Glutamatergic neuron (in vitro differentiated cells): ENCODE results near the gene SLC48A1. TPM values are rescaled to one million over a fixed set of nuclear protein-coding genes. Genes with fewer than 3 reads are reported as not detected.
"Not testable (repeated sequence)": the region's sequence is repeated elsewhere in the genome, so short reads cannot be mapped to it uniquely, and the experiment has no call there.

Experiments used
- DNase-seq: peaks from one replicate; pipeline ENCODE4 v3.0.0; 2022
- H3K27ac Mint-ChIP-seq: one replicate; pipeline ENCODE4 v1.8.0; 2020; ENCODE audit warnings: mild to moderate bottlenecking, mixed read lengths, inconsistent platforms; ENCODE audit not compliant: unreplicated experiment
- H3K27me3 Mint-ChIP-seq: one replicate; pipeline ENCODE4 v1.8.0; 2020; ENCODE audit warnings: mild to moderate bottlenecking, moderate library complexity, mixed read lengths, inconsistent platforms; ENCODE audit not compliant: unreplicated experiment
- H3K36me3 Mint-ChIP-seq: one replicate; pipeline ENCODE4 v1.8.0; 2020; ENCODE audit warnings: mild to moderate bottlenecking, mixed read lengths, inconsistent platforms; ENCODE audit not compliant: unreplicated experiment
- H3K4me1 Mint-ChIP-seq: one replicate; pipeline ENCODE4 v1.8.0; 2020; ENCODE audit warnings: mild to moderate bottlenecking, low read depth, mixed read lengths, inconsistent platforms; ENCODE audit not compliant: unreplicated experiment
- H3K4me3 Mint-ChIP-seq: one replicate; pipeline ENCODE4 v1.8.0; 2020; ENCODE audit warnings: mild to moderate bottlenecking, mixed read lengths, inconsistent platforms; ENCODE audit not compliant: unreplicated experiment
- H3K9me3 Mint-ChIP-seq: one replicate; pipeline ENCODE4 v1.8.0; 2020; ENCODE audit warnings: mild to moderate bottlenecking, moderate library complexity, mixed read lengths, inconsistent platforms; ENCODE audit not compliant: unreplicated experiment
- total RNA-seq: library from RNA; stranded (reverse); fragmentation: NEBNext Ultra II Directional; extraction: Animal tissue kit (Norgen Biotek cat#: 25700); gene quantifications from one replicate; pipeline ENCODE4 v1.2.1, GENCODE V29; 2021; ENCODE audit not compliant: unreplicated experiment
- TF ChIP-seq, protein P1 (sequence below): fragments of 200-600 bp; sonication (generic); IDR thresholded peaks from one replicate; pipeline ENCODE4 v1.5.0; 2021; ENCODE audit not compliant: partially characterized antibody, unreplicated experiment

Gene SLC48A1
- total RNA-seq, 1 donor from 2014 or later = 15.7 TPM

DNA sequence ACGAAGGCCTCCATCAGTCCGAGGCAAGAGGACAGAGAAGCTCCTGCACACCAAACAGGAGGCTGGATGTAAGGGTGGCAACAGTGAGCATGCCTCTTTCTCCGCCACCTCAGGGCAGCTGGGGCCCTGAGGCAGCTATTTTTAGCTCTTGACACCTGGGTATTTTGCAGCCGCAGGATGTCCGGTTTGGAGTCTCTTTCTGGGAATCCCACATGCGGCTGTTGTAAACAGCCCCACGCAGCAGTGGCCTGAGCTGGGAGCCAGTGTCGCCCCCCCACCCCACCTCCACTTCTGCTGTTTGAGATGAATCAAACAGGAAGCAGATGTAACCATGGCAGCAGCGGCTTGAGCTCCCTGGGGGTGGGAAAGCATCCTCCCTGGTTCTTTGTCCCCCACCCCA, 35.0 kb downstream of the SLC48A1 start:
- Mint-ChIP-seq H3K36me3 (no peaks in the 10 kb centered on the region), H3K4me1 (peaks cover 48% of the 10 kb centered on the region), H3K9me3 (peaks cover 14% of the 10 kb centered on the region), H3K27ac (peak overlapping the region; percentile 93), H3K27me3 (peaks cover 9% of the 10 kb centered on the region), H3K4me3 (peak overlapping the region; percentile 60)
- TF ChIP-seq, protein P1, sequence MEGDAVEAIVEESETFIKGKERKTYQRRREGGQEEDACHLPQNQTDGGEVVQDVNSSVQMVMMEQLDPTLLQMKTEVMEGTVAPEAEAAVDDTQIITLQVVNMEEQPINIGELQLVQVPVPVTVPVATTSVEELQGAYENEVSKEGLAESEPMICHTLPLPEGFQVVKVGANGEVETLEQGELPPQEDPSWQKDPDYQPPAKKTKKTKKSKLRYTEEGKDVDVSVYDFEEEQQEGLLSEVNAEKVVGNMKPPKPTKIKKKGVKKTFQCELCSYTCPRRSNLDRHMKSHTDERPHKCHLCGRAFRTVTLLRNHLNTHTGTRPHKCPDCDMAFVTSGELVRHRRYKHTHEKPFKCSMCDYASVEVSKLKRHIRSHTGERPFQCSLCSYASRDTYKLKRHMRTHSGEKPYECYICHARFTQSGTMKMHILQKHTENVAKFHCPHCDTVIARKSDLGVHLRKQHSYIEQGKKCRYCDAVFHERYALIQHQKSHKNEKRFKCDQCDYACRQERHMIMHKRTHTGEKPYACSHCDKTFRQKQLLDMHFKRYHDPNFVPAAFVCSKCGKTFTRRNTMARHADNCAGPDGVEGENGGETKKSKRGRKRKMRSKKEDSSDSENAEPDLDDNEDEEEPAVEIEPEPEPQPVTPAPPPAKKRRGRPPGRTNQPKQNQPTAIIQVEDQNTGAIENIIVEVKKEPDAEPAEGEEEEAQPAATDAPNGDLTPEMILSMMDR = no peak
- DNase-seq = peak; percentile 62

DNA sequence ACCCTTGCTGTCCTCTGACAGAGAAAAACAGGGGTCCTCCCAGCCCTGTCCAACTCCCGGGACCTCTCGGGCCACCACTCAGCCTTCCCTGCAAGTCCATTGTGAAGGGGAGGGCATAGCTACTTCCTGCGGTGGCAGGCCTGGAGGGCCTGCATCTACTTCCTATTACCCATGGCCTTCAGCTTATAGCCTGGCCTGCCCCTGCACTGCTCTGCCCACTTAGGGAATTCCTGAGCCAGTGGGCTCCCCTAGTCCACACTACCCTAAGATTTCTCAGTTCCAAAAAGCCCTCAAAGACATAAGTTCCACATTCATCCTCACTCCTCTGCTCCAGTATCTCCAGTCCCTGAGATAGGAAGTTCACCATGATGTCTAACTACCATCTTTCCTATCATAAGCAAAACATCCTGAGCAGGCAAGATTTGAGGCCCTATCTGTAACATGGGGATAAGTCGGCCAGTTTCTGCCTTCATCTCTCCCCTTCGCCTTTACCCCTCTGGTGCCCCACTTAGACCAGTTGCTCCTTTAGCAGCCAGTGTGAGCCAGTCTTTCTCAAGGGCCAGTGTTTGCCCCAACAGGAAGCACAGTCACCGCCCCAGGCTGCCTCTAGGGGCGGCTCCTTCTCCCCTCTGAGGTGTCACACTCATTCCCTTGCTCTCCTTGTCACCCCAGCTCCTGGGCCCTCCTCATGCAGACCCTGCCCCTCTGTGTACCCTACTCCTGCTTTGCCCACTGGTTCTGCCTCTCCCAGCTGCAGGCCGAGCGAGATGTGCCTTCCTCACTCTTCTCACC, 35.7 kb downstream of the SLC48A1 start:
- Mint-ChIP-seq H3K36me3 (no peaks in the 10 kb centered on the region), H3K27ac (peak overlapping the region; percentile 93), H3K4me3 (peak overlapping the region; percentile 60), H3K27me3 (peaks cover 9% of the 10 kb centered on the region), H3K9me3 (peaks cover 14% of the 10 kb centered on the region), H3K4me1 (peaks cover 46% of the 10 kb centered on the region)
- DNase-seq = no peak
- TF ChIP-seq, protein P1 = no peak

DNA sequence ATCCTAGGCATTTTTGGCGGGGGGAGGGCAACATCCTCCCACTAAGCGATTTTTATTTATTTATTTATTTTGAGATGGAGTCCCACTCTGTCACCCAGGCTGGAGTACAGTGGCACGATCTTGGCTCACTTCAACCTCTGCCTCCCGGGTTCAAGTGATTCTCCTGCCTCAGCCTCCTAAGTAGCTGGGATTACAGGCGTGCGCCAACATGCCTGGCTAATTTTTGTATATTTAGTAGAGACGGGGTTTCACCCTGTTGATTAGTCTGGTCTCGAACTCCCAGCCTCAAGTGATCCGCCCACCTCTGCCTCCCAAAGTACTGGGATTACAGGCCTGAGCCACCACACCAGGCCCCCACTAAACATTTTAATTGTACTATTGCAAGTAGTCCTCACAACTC, 36.5 kb downstream of the SLC48A1 start:
- not testable (repeated sequence) for H3K36me3 Mint-ChIP-seq, H3K27ac Mint-ChIP-seq, H3K4me3 Mint-ChIP-seq, DNase-seq
- peaks cover 14% of the 10 kb centered on the region for H3K9me3 Mint-ChIP-seq
- peaks cover 12% of the 10 kb centered on the region for H3K27me3 Mint-ChIP-seq
- H3K4me1 Mint-ChIP-seq = peaks cover 45% of the 10 kb centered on the region

DNA sequence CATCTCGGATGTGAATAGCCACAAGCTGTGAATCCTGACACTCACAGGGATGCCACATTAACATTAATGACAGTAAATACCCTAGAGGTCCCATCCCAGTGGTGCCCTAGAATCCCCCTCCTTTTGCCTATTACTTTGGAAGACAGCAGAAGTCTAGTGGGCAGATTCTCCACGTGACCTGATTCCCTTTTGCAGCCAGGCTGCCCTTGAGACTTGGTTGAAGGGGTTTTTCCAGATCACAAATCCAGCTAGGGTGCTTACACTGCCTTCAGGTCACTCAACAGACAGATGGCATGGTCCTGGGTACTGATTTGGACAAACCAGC, 38.0 kb downstream of the SLC48A1 start:
- H3K4me3 Mint-ChIP-seq = peak overlapping the region; percentile 72
- peak overlapping the region; percentile 95 for H3K27ac Mint-ChIP-seq
- H3K9me3 Mint-ChIP-seq = peaks cover 14% of the 10 kb centered on the region
- no peaks in the 10 kb centered on the region for H3K36me3 Mint-ChIP-seq
- TF ChIP-seq, protein P1 = no peak
- H3K4me1 Mint-ChIP-seq = peaks cover 42% of the 10 kb centered on the region
- no peak for DNase-seq
- H3K27me3 Mint-ChIP-seq = peaks cover 12% of the 10 kb centered on the region

DNA sequence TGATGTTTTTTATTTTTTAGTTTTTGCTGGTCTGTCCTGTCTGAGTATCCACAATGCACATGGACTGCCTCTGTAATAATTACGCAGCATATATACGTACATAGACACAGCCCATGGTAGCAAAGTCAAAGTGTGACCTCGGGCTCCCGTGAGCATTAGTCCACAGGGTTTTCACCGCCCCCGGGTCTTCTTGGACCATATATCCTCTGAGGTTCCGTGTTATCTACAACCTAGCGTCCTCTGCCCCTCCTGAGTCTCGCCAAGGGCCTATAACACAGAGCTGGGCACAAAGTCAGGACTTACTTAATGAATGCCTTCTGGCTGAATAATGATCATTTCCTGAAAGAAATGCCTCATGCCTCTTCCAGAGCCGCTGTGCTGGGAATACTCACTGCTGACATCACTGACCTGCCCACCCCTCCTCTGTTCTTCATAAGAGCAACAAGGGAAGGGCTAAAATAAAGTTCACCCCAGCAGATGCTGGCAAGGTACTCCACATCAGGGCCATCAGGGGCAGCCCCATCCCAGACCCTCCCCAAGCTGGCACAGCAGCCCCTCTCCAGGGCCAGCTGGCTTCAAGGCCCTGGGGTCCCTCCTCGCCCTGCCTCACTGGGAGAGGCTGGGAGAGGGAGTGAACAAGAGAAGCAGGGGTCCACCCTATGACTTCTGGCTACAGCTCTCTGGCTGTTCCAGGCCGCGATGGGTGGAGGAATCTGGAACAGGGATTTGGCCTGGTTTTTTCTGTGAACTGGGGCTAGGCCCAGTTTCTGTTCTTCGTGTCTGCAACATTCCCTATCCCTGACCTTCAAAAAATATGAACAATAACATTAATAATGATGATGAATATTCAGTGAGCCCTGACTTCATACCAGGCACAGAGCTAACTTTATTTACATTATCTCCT, 38.8 kb downstream of the SLC48A1 start:
- peaks cover 44% of the 10 kb centered on the region for H3K4me1 Mint-ChIP-seq
- peaks cover 14% of the 10 kb centered on the region for H3K9me3 Mint-ChIP-seq
- H3K27me3 Mint-ChIP-seq = peaks cover 11% of the 10 kb centered on the region
- peak overlapping the region; percentile 76 for H3K27ac Mint-ChIP-seq
- H3K4me3 Mint-ChIP-seq = peak overlapping the region; percentile 55
- H3K36me3 Mint-ChIP-seq = no peaks in the 10 kb centered on the region
- TF ChIP-seq, protein P1 = no peak
- DNase-seq = no peak
